Left lung (tissue), 10 donors: ENCODE results near the gene RASAL2. TPM values are rescaled to one million over a fixed set of nuclear protein-coding genes. Genes with fewer than 3 reads are reported as not detected.

ENCODE experiments used
- ATAC-seq: fragments of 200-7000 bp; cut with Tn5 transposase; one replicate; pipeline ENCODE4 v1.9.1; 2020; ENCODE audit warnings: moderate library complexity
- DNase-seq, 4 donors: peaks; one replicate each; pipeline ENCODE4 v3.0.0-alpha.2; 2013 to 2020
- H3K27ac ChIP-seq, 2 donors: fragments of 200-600 bp; sonication (generic) in 1 of 2; one replicate each; pipeline versions ENCODE4 v1.5.0 to v1.8.0; 2020 to 2021
- H3K27me3 ChIP-seq, 2 donors: fragments of 200-600 bp; sonication (generic) in 1 of 2; one replicate each; pipeline versions ENCODE4 v1.5.0 to v1.8.0; 2020 to 2021
- H3K36me3 ChIP-seq, 2 donors: fragments of 200-600 bp; sonication (generic) in 1 of 2; one replicate each; pipeline versions ENCODE4 v1.5.0 to v1.8.0; 2020 to 2021
- H3K4me1 ChIP-seq, 2 donors: fragments of 200-600 bp; one replicate each; pipeline ENCODE4 v1.8.0; 2021
- H3K4me3 ChIP-seq, 2 donors: fragments of 200-600 bp; sonication (generic) in 1 of 2; one replicate each; pipeline versions ENCODE4 v1.5.0 to v1.8.0; 2020 to 2021; ENCODE audit warnings: mild to moderate bottlenecking in 1 of 2
- H3K9me3 ChIP-seq, 2 donors: fragments of 200-600 bp; sonication (generic) in 1 of 2; one replicate each; pipeline versions ENCODE4 v1.5.0 to v1.8.0; 2020 to 2021
- CTCF ChIP-seq, 2 donors: fragments of 200-600 bp; sonication (generic) in 1 of 2; IDR thresholded peaks; one replicate each; pipeline versions ENCODE4 v1.5.0 to v1.8.0; 2021; ENCODE audit warnings: antibody characterized with exemption in 2 of 2
- intact Hi-C, 2 donors: fragments of 100-400 bp; cut with DNase I; formaldehyde crosslinking; loops; one replicate each; pipeline versions ENCODE4 v1.11.2 to v1.14.2; 2022
- polyA plus RNA-seq, 6 donors: library from polyadenylated mRNA; unstranded; fragments of 120-200 nt; gene quantifications; one replicate each; pipeline ENCODE4 v1.2.1, GENCODE V29; 2013; ENCODE audit not compliant: insufficient read length in 6 of 6
- total RNA-seq, 2 donors: library from RNA; stranded (reverse); fragmentation: NEBNext Ultra II Directional; extraction: Animal tissue kit (Norgen Biotek cat#: 25700); gene quantifications; one replicate each; pipeline ENCODE4 v1.2.1, GENCODE V29; 2021
- donor health status: DM: no; HTN: yes; CAD: no.
- donor health status: DM: no; HTN: no; CAD: no.

RASAL2 gene
- total and polyA plus RNA-seq, 8 donors = 26.4 to 35.6 (median 29.5) TPM

- no peak for ATAC-seq
- intact Hi-C loops = no loop called here
- H3K4me1 ChIP-seq = peaks cover 5 to 30% of the 10 kb centered on the region in 2 donors
- H3K27me3 ChIP-seq = no peaks in the 10 kb centered on the region
- H3K4me3 ChIP-seq = no peak overlapping the region
- H3K36me3 ChIP-seq = no peaks in the 10 kb centered on the region
- H3K9me3 ChIP-seq = no peaks in the 10 kb centered on the region
- no peak for DNase-seq
- TF ChIP-seq CTCF (IDR thresholded peaks at IDR 0.05) = no peak
- no peak overlapping the region for H3K27ac ChIP-seq
Observed at GRCh38 chr1:178122283-178122682, 28.4 kb downstream of the RASAL2 start.

- Histone ChIP-seq H3K4me3 (no peak overlapping the region), H3K27me3 (no peaks in the 10 kb centered on the region), H3K36me3 (no peaks in the 10 kb centered on the region), H3K27ac (no peak overlapping the region), H3K9me3 (no peaks in the 10 kb centered on the region), H3K4me1 (peaks cover 10 to 32% of the 10 kb centered on the region in 2 donors)
- intact Hi-C loops = no loop called here
- no peak for DNase-seq
- no peak for ATAC-seq
- TF ChIP-seq CTCF (IDR thresholded peaks at IDR 0.05) = no peak
Observed at GRCh38 chr1:178124115-178124514, 30.2 kb downstream of the RASAL2 start.

- Histone ChIP-seq H3K4me1 (peaks cover 10 to 20% of the 10 kb centered on the region in 2 donors), H3K4me3 (no peak overlapping the region), H3K36me3 (no peaks in the 10 kb centered on the region), H3K9me3 (no peaks in the 10 kb centered on the region), H3K27ac (peak overlapping the region; percentile 58 to 67), H3K27me3 (no peaks in the 10 kb centered on the region)
- TF ChIP-seq CTCF (IDR thresholded peaks at IDR 0.05) = no peak
- ATAC-seq (peak; percentile 32), DNase-seq (no peak)
- intact Hi-C loops = no loop called here
Observed at GRCh38 chr1:178126261-178126660, 32.4 kb downstream of the RASAL2 start.

- no peaks in the 10 kb centered on the region for H3K27me3 ChIP-seq
- ATAC-seq (peak; percentile 94), DNase-seq (peak in 1 of 4 donors; percentile 7)
- peak overlapping the region; percentile 58 to 67 for H3K27ac ChIP-seq
- H3K9me3 ChIP-seq = no peaks in the 10 kb centered on the region
- H3K4me1 ChIP-seq = peaks cover 7 to 18% of the 10 kb centered on the region in 2 donors
- no peak for TF ChIP-seq CTCF (IDR thresholded peaks at IDR 0.05)
- intact Hi-C loops = no loop called here
- no peak overlapping the region for H3K4me3 ChIP-seq
- no peaks in the 10 kb centered on the region for H3K36me3 ChIP-seq
Observed at GRCh38 chr1:178126741-178127185, 32.9 kb downstream of the RASAL2 start.

- ATAC-seq = no peak
- no peak overlapping the region for H3K4me3 ChIP-seq
- H3K9me3 ChIP-seq = no peaks in the 10 kb centered on the region
- DNase-seq = no peak
- H3K27me3 ChIP-seq = no peaks in the 10 kb centered on the region
- H3K27ac ChIP-seq = peak overlapping the region; percentile 58 to 67
- no peak for TF ChIP-seq CTCF (IDR thresholded peaks at IDR 0.05)
- no peaks in the 10 kb centered on the region for H3K36me3 ChIP-seq
- intact Hi-C loops = no loop called here
- H3K4me1 ChIP-seq = peaks cover 5 to 18% of the 10 kb centered on the region in 2 donors
Observed at GRCh38 chr1:178127482-178128191, 33.7 kb downstream of the RASAL2 start.
